HL-60 (cell line): Measurements from ENCODE around the gene KRT35.
A peak's percentile ranks its signal among the peaks of the same experiment; 100 is the strongest.

Experiments
- DNase-seq, 2 experiments: peaks; one replicate each; pipeline ENCODE4 v3.0.0-alpha.2; 2010 to 2020; ENCODE audit warnings: low read depth in 1 of 2, low spot score in 1 of 2
- H3K27ac ChIP-seq: fragments of 250-450 bp; sonication (Bioruptor Pico); replicated peaks from 2 replicates; pipeline ENCODE4 v1.5.1; 2020; ENCODE audit warnings: mild to moderate bottlenecking, moderate library complexity
- H3K27me3 ChIP-seq: fragments of 250-450 bp; sonication (Bioruptor Pico); 2 replicates; pipeline ENCODE4 v1.5.1; 2021; ENCODE audit warnings: mild to moderate bottlenecking, moderate library complexity; ENCODE audit not compliant: insufficient read depth, poor library complexity, severe bottlenecking
- H3K4me3 ChIP-seq: replicated peaks from 2 replicates; pipeline ENCODE4 v1.5.1; 2011; ENCODE audit warnings: mild to moderate bottlenecking, control low read depth, low read length; ENCODE audit not compliant: insufficient read depth
- CTCF ChIP-seq: IDR thresholded peaks from one replicate; pipeline ENCODE4 v1.5.1; 2011; ENCODE audit warnings: low read length, control low read depth, inconsistent platforms; ENCODE audit not compliant: insufficient read depth
- GABPA ChIP-seq: IDR thresholded peaks from 2 replicates; pipeline ENCODE4 v1.6.1; 2012; ENCODE audit warnings: low read depth
- POLR2AphosphoS5 ChIP-seq: IDR thresholded peaks from 2 replicates; pipeline ENCODE4 v1.6.1; 2012; ENCODE audit warnings: low read depth
- REST ChIP-seq: IDR thresholded peaks from 2 replicates; pipeline ENCODE4 v1.6.1; 2012; ENCODE audit warnings: low read depth; ENCODE audit not compliant: insufficient replicate concordance
- SPI1 ChIP-seq: IDR thresholded peaks from 2 replicates; pipeline ENCODE4 v1.6.1; 2012; ENCODE audit warnings: low read depth, mild to moderate bottlenecking, borderline replicate concordance

Gene KRT35

GRCh38 chr17:41498276-41498675 lies 17.3 kb upstream of the KRT35 start:
- peak; percentile 61 to 66 for DNase-seq
- no peak overlapping the region for H3K4me3 ChIP-seq
- TF ChIP-seq REST, result no peak
- TF ChIP-seq SPI1, result peak; percentile 81

GRCh38 chr17:41496803-41497484 lies 16.0 kb upstream of the KRT35 start:
- Histone ChIP-seq H3K27ac (no peak overlapping the region), H3K27me3 (no peaks in the 10 kb centered on the region), H3K4me3 (no peak overlapping the region)
- no peak for TF ChIP-seq GABPA
- peak; percentile 24 for TF ChIP-seq REST
- no peak for TF ChIP-seq POLR2AphosphoS5
- TF ChIP-seq SPI1, result peak; percentile 82
- TF ChIP-seq CTCF, result peak; percentile 78
- DNase-seq, result peak; percentile 74 to 88

More at GRCh38 chr17:41498276-41498675, 17.3 kb upstream of the KRT35 start:
- H3K27ac ChIP-seq, result peak overlapping the region; percentile 28
- no peaks in the 10 kb centered on the region for H3K27me3 ChIP-seq

GRCh38 chr17:41494524-41494923 lies 13.6 kb upstream of the KRT35 start:
- Histone ChIP-seq H3K4me3 (no peak overlapping the region), H3K27ac (no peak overlapping the region), H3K27me3 (no peaks in the 10 kb centered on the region)
- TF ChIP-seq GABPA, result no peak
- TF ChIP-seq SPI1, result no peak
- no peak for TF ChIP-seq POLR2AphosphoS5
- TF ChIP-seq CTCF, result no peak
- TF ChIP-seq REST, result no peak
- DNase-seq, result no peak
